Measurements from ENCODE around the gene ZCCHC7.

GRCh38 chr9:37328556-37329227, 208.3 kb downstream of the ZCCHC7 start:
- no peak for TF ChIP-seq POLR2A (IDR thresholded peaks at IDR 0.05)
- TF ChIP-seq CTCF (IDR thresholded peaks at IDR 0.05 in 4 of 5, conservative IDR thresholded peaks at IDR 0.05 in 1 of 5): no peak

All from gastrocnemius medialis (tissue), 4 donors.